SK-N-SH (cell line): Measurements from ENCODE around the gene UGT1A4. TPM values are rescaled to one million over a fixed set of nuclear protein-coding genes. Genes with fewer than 3 reads are reported as not detected.

Experiments
- CTCF ChIA-PET: fragments of 300-600, 350-600 bp; formaldehyde crosslinking; extraction: SDS; loops from one replicate; lab custom pipeline; 2021; lab: Yijun Ruan, JAX
- POLR2A ChIA-PET: fragments of 350-600 bp; sonication (Branson Sonifier 250); formaldehyde crosslinking; extraction: SDS; loops from one replicate; lab custom pipeline; 2020; ENCODE audit warnings: antibody characterized with exemption, inconsistent platforms; lab: Yijun Ruan, JAX
- DNase-seq: peaks from one replicate; pipeline ENCODE4 v3.0.0; 2012
- H2AFZ ChIP-seq: fragments of 200-600 bp; sonication (generic); 2 replicates; pipeline ENCODE4 v1.8.1; 2016; ENCODE audit warnings: antibody characterized with exemption, mild to moderate bottlenecking, low read depth
- H3F3A ChIP-seq: fragments of 200-600 bp; sonication (generic); replicated peaks from 2 replicates; pipeline ENCODE3; 2016; ENCODE audit warnings: antibody characterized with exemption, mild to moderate bottlenecking; ENCODE audit not compliant: insufficient read depth
- H3K27ac ChIP-seq, 2 experiments: fragments of 200-500 bp in 1 of 2; fragments of 200-600 bp in 1 of 2; sonication (Bioruptor generic) in 1 of 2; sonication (generic), shearing (Covaris generic) in 1 of 2; 2 replicates each; pipeline versions ENCODE4 v1.5.1 to v1.6.1; 2014 to 2016; ENCODE audit warnings: low read depth in 2 of 2, inconsistent platforms in 1 of 2, low read length in 1 of 2, mild to moderate bottlenecking in 1 of 2, mixed read lengths in 1 of 2
- H3K27me3 ChIP-seq: fragments of 200-600 bp; sonication (generic), shearing (Covaris generic); 2 replicates; pipeline ENCODE4 v1.6.1; 2016; ENCODE audit warnings: mixed run types; ENCODE audit not compliant: insufficient read depth
- H3K36me3 ChIP-seq, 2 experiments: fragments of 200-500 bp in 1 of 2; fragments of 200-600 bp in 1 of 2; sonication (Bioruptor generic) in 1 of 2; sonication (generic) in 1 of 2; replicated peaks in 1 of 2; 2 replicates each; pipeline versions ENCODE3 to v1.5.1; 2014 to 2016; ENCODE audit warnings: low read length in 1 of 2, mild to moderate bottlenecking in 1 of 2; ENCODE audit not compliant: insufficient read depth in 2 of 2, control insufficient read depth in 1 of 2
- H3K4me1 ChIP-seq, 2 experiments: fragments of 200-500 bp in 1 of 2; fragments of 200-600 bp in 1 of 2; sonication (Bioruptor generic) in 1 of 2; sonication (generic), shearing (Covaris generic) in 1 of 2; 2 replicates each; pipeline versions ENCODE4 v1.5.1 to v1.6.1; 2014 to 2016; ENCODE audit warnings: low read depth in 1 of 2, low read length in 1 of 2, mixed run types in 1 of 2; ENCODE audit not compliant: insufficient read depth in 2 of 2, control insufficient read depth in 1 of 2
- H3K4me2 ChIP-seq: fragments of 200-600 bp; sonication (generic), shearing (Covaris generic); 2 replicates; pipeline ENCODE4 v1.6.1; 2017; ENCODE audit warnings: mixed run types
- H3K4me3 ChIP-seq, 2 experiments: fragments of 200-500 bp in 1 of 2; fragments of 200-600 bp in 1 of 2; sonication (Bioruptor generic) in 1 of 2; sonication (generic), shearing (Covaris generic) in 1 of 2; 2 replicates each; pipeline versions ENCODE4 v1.5.1 to v1.8.1; 2014 to 2016; ENCODE audit warnings: low read depth in 2 of 2, inconsistent platforms in 1 of 2, low read length in 1 of 2, mild to moderate bottlenecking in 1 of 2, mixed read lengths in 1 of 2, moderate library complexity in 1 of 2
- H3K79me2 ChIP-seq: fragments of 200-600 bp; sonication (generic); 2 replicates; pipeline ENCODE4 v1.8.1; 2017; ENCODE audit warnings: mild to moderate bottlenecking; ENCODE audit not compliant: insufficient read depth
- H3K9ac ChIP-seq: fragments of 200-600 bp; sonication (generic); 2 replicates; pipeline ENCODE4 v1.6.1; 2017; ENCODE audit warnings: mixed run types
- H3K9me2 ChIP-seq: fragments of 200-600 bp; sonication (generic); 2 replicates; pipeline ENCODE4 v1.6.1; 2017; ENCODE audit warnings: mixed run types
- H3K9me3 ChIP-seq: fragments of 200-600 bp; sonication (generic); 2 replicates; pipeline ENCODE4 v1.6.1; 2017; ENCODE audit warnings: mixed run types, mild to moderate bottlenecking, moderate library complexity
- H4K20me1 ChIP-seq: fragments of 200-600 bp; sonication (generic); 2 replicates; pipeline ENCODE4 v1.6.1; 2017; ENCODE audit warnings: mild to moderate bottlenecking, mixed run types; ENCODE audit not compliant: insufficient read depth
- CTCF ChIP-seq: fragments of 200-600 bp; sonication (generic); IDR thresholded peaks from 2 replicates; pipeline ENCODE4 v1.6.1; 2017; ENCODE audit warnings: antibody characterized with exemption, mild to moderate bottlenecking, moderate library complexity
- ELF1 ChIP-seq: IDR thresholded peaks from 2 replicates; pipeline ENCODE4 v1.4.0; 2012
- EP300 ChIP-seq, 2 experiments: IDR thresholded peaks; 2 replicates each; pipeline versions ENCODE4 v1.4.0 to v1.6.1; 2012; ENCODE audit warnings: borderline replicate concordance in 1 of 2, low read depth in 1 of 2, low read length in 1 of 2
- FOSL2 ChIP-seq: IDR thresholded peaks from 2 replicates; pipeline ENCODE4 v1.4.0; 2012; ENCODE audit warnings: low read depth, mild to moderate bottlenecking, moderate library complexity, borderline replicate concordance
- FOXJ3 ChIP-seq: sonication (generic); formaldehyde crosslinking; IDR thresholded peaks from 2 replicates; pipeline ENCODE4 v1.5.1; 2020; ENCODE audit warnings: mild to moderate bottlenecking, missing genetic modification reagents
- FOXM1 ChIP-seq: IDR thresholded peaks from 2 replicates; pipeline ENCODE4 v1.4.0; 2012; ENCODE audit warnings: low read depth, mild to moderate bottlenecking
- IRF3 ChIP-seq: fragments of 150-350 bp; IDR thresholded peaks from 2 replicates; pipeline ENCODE4 v1.6.1; 2016; ENCODE audit warnings: mild to moderate bottlenecking, low read depth, low read length
- MEF2A ChIP-seq: IDR thresholded peaks from 2 replicates; pipeline ENCODE4 v1.4.0; 2012; ENCODE audit warnings: low read depth, borderline replicate concordance
- NFIC ChIP-seq: IDR thresholded peaks from 2 replicates; pipeline ENCODE4 v1.4.0; 2012; ENCODE audit warnings: borderline replicate concordance
- NRF1 ChIP-seq: IDR thresholded peaks from 2 replicates; pipeline ENCODE4 v1.6.1; 2012; ENCODE audit warnings: low read depth, mild to moderate bottlenecking, low read length
- POLR2AphosphoS5 ChIP-seq: IDR thresholded peaks from 2 replicates; pipeline ENCODE4 v1.6.1; 2012; ENCODE audit warnings: low read depth, low read length
- RAD21 ChIP-seq: IDR thresholded peaks from 2 replicates; pipeline ENCODE4 v1.6.1; 2012; ENCODE audit warnings: mild to moderate bottlenecking, low read length
- RFX5 ChIP-seq: IDR thresholded peaks from 2 replicates; pipeline ENCODE4 v1.6.1; 2012; ENCODE audit warnings: mild to moderate bottlenecking, improper control_type of control experiment, low read length
- SMC3 ChIP-seq: IDR thresholded peaks from 2 replicates; pipeline ENCODE4 v1.6.1; 2012; ENCODE audit warnings: low read depth, low read length, improper control_type of control experiment
- TAF1 ChIP-seq: IDR thresholded peaks from 2 replicates; pipeline ENCODE4 v1.6.1; 2012; ENCODE audit warnings: low read depth, mild to moderate bottlenecking, low read length, moderate library complexity, borderline replicate concordance
- TCF12 ChIP-seq: IDR thresholded peaks from 2 replicates; pipeline ENCODE4 v1.4.0; 2012
- YY1 ChIP-seq: IDR thresholded peaks from 2 replicates; pipeline ENCODE4 v1.4.0; 2012; ENCODE audit warnings: low read depth, mild to moderate bottlenecking
- WGBS: methylation state at CpG from one replicate; pipeline ENCODE4 v1.1.6; 2017; ENCODE audit warnings: low lambda C conversion rate; 5-methylcytosine and 5-hydroxymethylcytosine counted together
- polyA plus RNA-seq, 3 experiments: library from polyadenylated mRNA; depleted of rRNA; stranded (reverse); fragments of >200 nt; gene quantifications; 2 replicates each; pipeline ENCODE4 v1.2.3, GENCODE V29; 2012

Gene UGT1A4
- polyA plus RNA-seq, 1 of the 3 experiments (the other 2 are of a cell fraction): not detected

- H2AFZ ChIP-seq: no peak overlapping the region
- no peaks in the 10 kb centered on the region for H3K9me2 ChIP-seq
- CTCF ChIA-PET: interaction anchor here (1.0 kb wide), 1 partner anchor 162 kb away, joined by 3 read pairs; the partner anchor contains the start of gene UGT1A8
- no peak overlapping the region for H3K4me2 ChIP-seq
- H3K9me3 ChIP-seq: no peaks in the 10 kb centered on the region
- POLR2A ChIA-PET: no interaction called here
- no peak for DNase-seq
- no peaks in the 10 kb centered on the region for H3K4me1 ChIP-seq
- H3K27me3 ChIP-seq: no peaks in the 10 kb centered on the region
- no peak for TF ChIP-seq NFIC
- TF ChIP-seq FOXM1: no peak
- no peak for TF ChIP-seq IRF3
- no peak for TF ChIP-seq NRF1
- no peak for TF ChIP-seq RAD21
- TF ChIP-seq SMC3: no peak
- no peak for TF ChIP-seq FOXJ3 (CRISPR knock-in tag)
- no peak for TF ChIP-seq YY1
- WGBS: 74% methylated on average over 3 of the region's 4 CpGs
- H3K27ac ChIP-seq: no peak overlapping the region
- H3K4me3 ChIP-seq: no peak overlapping the region
- no peaks in the 10 kb centered on the region for H3K36me3 ChIP-seq
- no peak overlapping the region for H3K9ac ChIP-seq
- no peaks in the 10 kb centered on the region for H3K79me2 ChIP-seq
- no peaks in the 10 kb centered on the region for H3F3A ChIP-seq
- H4K20me1 ChIP-seq: no peaks in the 10 kb centered on the region
Measured at GRCh38 chr2:233779722-233780121, 61.2 kb downstream of the UGT1A4 start.

- CTCF ChIA-PET: no interaction called here
Measured at GRCh38 chr2:233780771-233781170, 62.2 kb downstream of the UGT1A4 start.

More at GRCh38 chr2:233780771-233781170, 62.2 kb downstream of the UGT1A4 start:
- no peaks in the 10 kb centered on the region for H3K9me3 ChIP-seq
- DNase-seq: no peak
- WGBS: 43% methylated on average over 4 of the region's 4 CpGs
- no peaks in the 10 kb centered on the region for H3K9me2 ChIP-seq
- no peak overlapping the region for H3K9ac ChIP-seq
- no peaks in the 10 kb centered on the region for H3K36me3 ChIP-seq
- H3K79me2 ChIP-seq: no peaks in the 10 kb centered on the region
- H3K4me3 ChIP-seq: no peak overlapping the region
- H2AFZ ChIP-seq: no peak overlapping the region
- H3K27ac ChIP-seq: no peak overlapping the region
- H3K4me1 ChIP-seq: no peaks in the 10 kb centered on the region
- POLR2A ChIA-PET: no interaction called here
- no peaks in the 10 kb centered on the region for H3K27me3 ChIP-seq
- no peaks in the 10 kb centered on the region for H4K20me1 ChIP-seq
- no peak for TF ChIP-seq TCF12
- no peak for TF ChIP-seq POLR2AphosphoS5
- no peak for TF ChIP-seq MEF2A
- no peak for TF ChIP-seq SMC3
- TF ChIP-seq RFX5: no peak
- TF ChIP-seq EP300 (IDR thresholded peaks at IDR 0.05; ENCODE audit: borderline replicate concordance in 1 of 2, low read depth in 1 of 2, low read length in 1 of 2): no peak
- no peak for TF ChIP-seq TAF1
- TF ChIP-seq FOSL2: no peak
- TF ChIP-seq ELF1: no peak
- no peak for TF ChIP-seq CTCF
- no peaks in the 10 kb centered on the region for H3F3A ChIP-seq
- H3K4me2 ChIP-seq: no peak overlapping the region
